ENCODE data around the gene HS1BP3.

The HS1BP3 gene

GRCh38 chr2:20629581-20630171 lies 21.2 kb downstream of the HS1BP3 start:
- DNase-seq (ENCODE audit: low read depth) = no peak

- no peak for DNase-seq (ENCODE audit: low read depth)
These were observed 21.7 kb downstream of the HS1BP3 start for GRCh38 chr2:20629181-20629580.

GRCh38 chr2:20627712-20628380 lies 23.1 kb downstream of the HS1BP3 start:
- DNase-seq (ENCODE audit: low read depth) = no peak

GRCh38 chr2:20626698-20627513 lies 24.0 kb downstream of the HS1BP3 start:
- DNase-seq (ENCODE audit: low read depth) = no peak

- DNase-seq (ENCODE audit: low read depth) = no peak
These were observed 24.6 kb downstream of the HS1BP3 start for GRCh38 chr2:20626392-20626697.

- DNase-seq (ENCODE audit: low read depth) = no peak
These were observed 25.2 kb downstream of the HS1BP3 start for GRCh38 chr2:20625491-20626391.

GRCh38 chr2:20624884-20625485 lies 25.9 kb downstream of the HS1BP3 start:
- DNase-seq (ENCODE audit: low read depth) = no peak

GRCh38 chr2:20624156-20624883 lies 26.6 kb downstream of the HS1BP3 start:
- DNase-seq (ENCODE audit: low read depth) = no peak

- no peak for DNase-seq (ENCODE audit: low read depth)
These were observed 27.1 kb downstream of the HS1BP3 start for GRCh38 chr2:20623741-20624155.

- no peak for DNase-seq (ENCODE audit: low read depth)
These were observed 27.7 kb downstream of the HS1BP3 start for GRCh38 chr2:20623241-20623640.

GRCh38 chr2:20622731-20623130 lies 28.2 kb downstream of the HS1BP3 start:
- no peak for DNase-seq (ENCODE audit: low read depth)

- no peak for DNase-seq (ENCODE audit: low read depth)
These were observed 28.6 kb downstream of the HS1BP3 start for GRCh38 chr2:20622296-20622686.

- no peak for DNase-seq (ENCODE audit: low read depth)
These were observed 29.3 kb downstream of the HS1BP3 start for GRCh38 chr2:20621366-20622295.

- no peak for DNase-seq (ENCODE audit: low read depth)
These were observed 30.1 kb downstream of the HS1BP3 start for GRCh38 chr2:20620696-20621365.

- DNase-seq (ENCODE audit: low read depth) = no peak
These were observed 30.6 kb downstream of the HS1BP3 start for GRCh38 chr2:20620271-20620681.

- DNase-seq (ENCODE audit: low read depth) = no peak
These were observed 31.3 kb downstream of the HS1BP3 start for GRCh38 chr2:20619624-20620024.

- no peak for DNase-seq (ENCODE audit: low read depth)
These were observed 31.9 kb downstream of the HS1BP3 start for GRCh38 chr2:20618886-20619521.

- DNase-seq (ENCODE audit: low read depth) = no peak
These were observed 32.4 kb downstream of the HS1BP3 start for GRCh38 chr2:20618468-20618885.

- DNase-seq (ENCODE audit: low read depth) = no peak
These were observed 32.9 kb downstream of the HS1BP3 start for GRCh38 chr2:20617892-20618467.
